Gastrocnemius medialis (tissue), 4 donors: ENCODE data around the gene NOP14. TPM values are rescaled to one million over a fixed set of nuclear protein-coding genes. Genes with fewer than 3 reads are reported as not detected.
A peak's percentile ranks its signal among the peaks of the same experiment; 100 is the strongest.

ENCODE experiments used
- ATAC-seq, 2 donors: fragments of 150-250 bp; one replicate each; pipeline ENCODE4 v1.9.1; 2016
- DNase-seq, 2 donors: peaks; one replicate each; pipeline ENCODE4 v3.0.0-alpha.2; 2019
- H3K27ac ChIP-seq, 4 donors: fragments of 200-600 bp; sonication (generic); 1 replicate in 1 of 4; 2 replicates in 3 of 4; pipeline ENCODE4 v1.5.1; 2016 to 2018; ENCODE audit warnings: mild to moderate bottlenecking in 2 of 4, moderate library complexity in 1 of 4
- H3K27me3 ChIP-seq, 3 donors: fragments of 200-600 bp; sonication (generic) in 2 of 3; 1 replicate in 1 of 3; 2 replicates in 2 of 3; pipeline versions ENCODE4 v1.5.1 to v1.6.0; 2016 to 2019; ENCODE audit warnings: mild to moderate bottlenecking in 1 of 3, moderate library complexity in 1 of 3
- H3K36me3 ChIP-seq, 2 donors: fragments of 200-600 bp; sonication (generic) in 1 of 2; one replicate each; pipeline ENCODE4 v1.5.1; 2017 to 2018
- H3K4me1 ChIP-seq, 2 donors: fragments of 200-600 bp; sonication (generic) in 1 of 2; one replicate each; pipeline ENCODE4 v1.5.1; 2016 to 2017; ENCODE audit warnings: mild to moderate bottlenecking in 2 of 2
- H3K4me3 ChIP-seq, 4 donors: fragments of 200-600 bp; sonication (generic) in 3 of 4; 1 replicate in 1 of 4; 2 replicates in 3 of 4; pipeline ENCODE4 v1.5.1; 2016 to 2019; ENCODE audit warnings: mild to moderate bottlenecking in 2 of 4
- H3K9me3 ChIP-seq, 3 donors: fragments of 200-600 bp; sonication (generic) in 2 of 3; 1 replicate in 1 of 3; 2 replicates in 2 of 3; pipeline ENCODE4 v1.5.1; 2016 to 2019
- POLR2A ChIP-seq, 2 donors: fragments of 450-650 bp; IDR thresholded peaks; one replicate each; pipeline ENCODE4 v1.6.1; 2017; ENCODE audit warnings: antibody characterized with exemption in 2 of 2, mild to moderate bottlenecking in 2 of 2, moderate library complexity in 2 of 2
- in situ Hi-C, 4 donors: fragments of 200-750 bp; cut with MboI; loops; one replicate each; pipeline versions ENCODE4 v1.15.0 to v1.8.0; 2017; ENCODE audit warnings: low sequenced_read_pairs in 4 of 4
- intact Hi-C: fragments of 100-400 bp; cut with DNase I; formaldehyde crosslinking; loops from one replicate; pipeline ENCODE4 v1.15.1; 2023; ENCODE audit warnings: low total_unique reads
- total RNA-seq, 4 donors: library from RNA; depleted of rRNA; stranded (reverse); fragments of >200 nt; gene quantifications; one replicate each; pipeline versions ENCODE4 v1.1.0 to v1.2.3, GENCODE V29; 2016
- TF ChIP-seq, protein P1 (sequence below), 5 experiments: fragments of 450-650 bp in 3 of 5; fragments of 200-600 bp in 2 of 5; sonication (generic) in 2 of 5; IDR thresholded peaks in 4 of 5; conservative IDR thresholded peaks in 1 of 5; 1 replicate in 4 of 5; 2 replicates in 1 of 5; pipeline ENCODE4 v1.5.1; 2016 to 2019; ENCODE audit warnings: antibody characterized with exemption in 5 of 5, mild to moderate bottlenecking in 3 of 5, moderate library complexity in 3 of 5

Gene NOP14
- total RNA-seq, 4 donors from 2014 or later: 16.6 to 46.2 (median 36.2) TPM

DNA sequence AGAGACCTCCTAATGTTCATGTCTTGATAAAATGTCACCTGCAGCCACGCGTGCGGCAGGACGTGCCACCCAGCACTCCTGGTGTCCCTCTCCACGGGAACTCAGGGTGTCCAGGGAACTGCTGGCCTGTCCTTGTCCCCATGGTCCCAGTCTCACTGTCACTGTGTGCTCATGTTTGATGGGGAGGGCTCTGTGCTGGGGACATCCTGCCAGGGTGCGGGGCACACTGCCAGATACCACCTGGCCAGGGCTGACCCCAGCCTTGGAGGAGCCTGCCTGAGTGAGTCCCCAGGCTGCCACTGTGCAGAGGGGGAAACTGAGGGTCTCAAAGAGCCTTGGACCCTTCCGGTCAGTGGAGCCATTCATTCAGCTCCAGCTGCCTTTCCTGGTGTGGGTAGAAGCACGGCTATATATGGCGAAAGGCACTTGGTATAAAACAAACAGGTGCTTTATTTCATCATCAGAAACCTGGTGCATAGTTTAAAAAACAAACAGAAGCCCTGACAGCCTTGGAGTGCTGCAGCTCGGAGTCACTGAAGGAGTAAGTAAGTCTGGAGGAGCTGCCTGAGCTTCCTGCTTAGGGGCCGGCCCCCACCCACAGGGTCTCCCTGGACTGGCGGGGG, 33.0 kb downstream of the NOP14 start:
- no peaks in the 10 kb centered on the region for H3K27me3 ChIP-seq
- H3K9me3 ChIP-seq: no peaks in the 10 kb centered on the region
- H3K4me1 ChIP-seq: peaks cover 6 to 9% of the 10 kb centered on the region in 2 donors
- DNase-seq (peak in 1 of 2 donors; percentile 12), ATAC-seq (no peak)
- H3K36me3 ChIP-seq: peaks cover 0 to 48% of the 10 kb centered on the region in 2 donors
- in situ Hi-C loops (loop anchor here in 1 of 4 donors (25.0 kb wide), 1 partner anchor 168 kb away; the partner anchor contains the start of gene TNIP2), intact Hi-C loops (no loop called here)
- H3K27ac ChIP-seq: peak overlapping the region; percentile 86 to 98 (median 94)
- TF ChIP-seq, protein P1, sequence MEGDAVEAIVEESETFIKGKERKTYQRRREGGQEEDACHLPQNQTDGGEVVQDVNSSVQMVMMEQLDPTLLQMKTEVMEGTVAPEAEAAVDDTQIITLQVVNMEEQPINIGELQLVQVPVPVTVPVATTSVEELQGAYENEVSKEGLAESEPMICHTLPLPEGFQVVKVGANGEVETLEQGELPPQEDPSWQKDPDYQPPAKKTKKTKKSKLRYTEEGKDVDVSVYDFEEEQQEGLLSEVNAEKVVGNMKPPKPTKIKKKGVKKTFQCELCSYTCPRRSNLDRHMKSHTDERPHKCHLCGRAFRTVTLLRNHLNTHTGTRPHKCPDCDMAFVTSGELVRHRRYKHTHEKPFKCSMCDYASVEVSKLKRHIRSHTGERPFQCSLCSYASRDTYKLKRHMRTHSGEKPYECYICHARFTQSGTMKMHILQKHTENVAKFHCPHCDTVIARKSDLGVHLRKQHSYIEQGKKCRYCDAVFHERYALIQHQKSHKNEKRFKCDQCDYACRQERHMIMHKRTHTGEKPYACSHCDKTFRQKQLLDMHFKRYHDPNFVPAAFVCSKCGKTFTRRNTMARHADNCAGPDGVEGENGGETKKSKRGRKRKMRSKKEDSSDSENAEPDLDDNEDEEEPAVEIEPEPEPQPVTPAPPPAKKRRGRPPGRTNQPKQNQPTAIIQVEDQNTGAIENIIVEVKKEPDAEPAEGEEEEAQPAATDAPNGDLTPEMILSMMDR (IDR thresholded peaks at IDR 0.05 in 4 of 5, conservative IDR thresholded peaks at IDR 0.05 in 1 of 5): no peak
- no peak for TF ChIP-seq POLR2A (IDR thresholded peaks at IDR 0.05)
- H3K4me3 ChIP-seq: no peak overlapping the region

DNA sequence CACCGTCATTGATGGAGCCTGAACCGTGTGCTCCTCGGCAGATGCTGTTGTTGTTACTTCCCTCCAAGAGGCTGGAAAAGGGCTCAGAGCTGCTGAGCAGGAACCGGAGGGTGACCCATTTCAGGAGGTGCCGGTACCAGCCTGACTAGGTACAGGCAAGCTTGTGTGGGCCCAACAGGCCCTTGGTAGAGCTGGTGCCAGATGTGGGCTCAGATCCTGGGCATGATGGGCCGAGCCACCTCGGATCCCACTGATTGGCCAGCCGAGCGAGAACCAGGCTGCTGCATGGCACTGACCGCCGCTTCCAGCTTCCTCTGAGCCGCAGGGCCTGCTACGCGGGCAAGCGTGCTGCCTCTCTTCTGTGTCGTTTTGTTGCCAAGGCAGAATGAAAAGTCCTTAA, 33.7 kb downstream of the NOP14 start:
- H3K27ac ChIP-seq: peak overlapping the region in 1 of 4 donors; percentile 98
- H3K4me1 ChIP-seq: peaks cover 5 to 7% of the 10 kb centered on the region in 2 donors
- no peaks in the 10 kb centered on the region for H3K27me3 ChIP-seq
- ATAC-seq (no peak), DNase-seq (peak in 1 of 2 donors; percentile 10)
- intact Hi-C loops: no loop called here
- H3K36me3 ChIP-seq: peaks cover 0 to 55% of the 10 kb centered on the region in 2 donors
- no peak overlapping the region for H3K4me3 ChIP-seq
- H3K9me3 ChIP-seq: no peaks in the 10 kb centered on the region
- no peak for TF ChIP-seq POLR2A (IDR thresholded peaks at IDR 0.05)
- TF ChIP-seq, protein P1 (IDR thresholded peaks at IDR 0.05 in 4 of 5, conservative IDR thresholded peaks at IDR 0.05 in 1 of 5): no peak
- in situ Hi-C loops: loop anchor here in 1 of 4 donors (25.0 kb wide), 1 partner anchor 167 kb away; the partner anchor contains the start of gene TNIP2

DNA sequence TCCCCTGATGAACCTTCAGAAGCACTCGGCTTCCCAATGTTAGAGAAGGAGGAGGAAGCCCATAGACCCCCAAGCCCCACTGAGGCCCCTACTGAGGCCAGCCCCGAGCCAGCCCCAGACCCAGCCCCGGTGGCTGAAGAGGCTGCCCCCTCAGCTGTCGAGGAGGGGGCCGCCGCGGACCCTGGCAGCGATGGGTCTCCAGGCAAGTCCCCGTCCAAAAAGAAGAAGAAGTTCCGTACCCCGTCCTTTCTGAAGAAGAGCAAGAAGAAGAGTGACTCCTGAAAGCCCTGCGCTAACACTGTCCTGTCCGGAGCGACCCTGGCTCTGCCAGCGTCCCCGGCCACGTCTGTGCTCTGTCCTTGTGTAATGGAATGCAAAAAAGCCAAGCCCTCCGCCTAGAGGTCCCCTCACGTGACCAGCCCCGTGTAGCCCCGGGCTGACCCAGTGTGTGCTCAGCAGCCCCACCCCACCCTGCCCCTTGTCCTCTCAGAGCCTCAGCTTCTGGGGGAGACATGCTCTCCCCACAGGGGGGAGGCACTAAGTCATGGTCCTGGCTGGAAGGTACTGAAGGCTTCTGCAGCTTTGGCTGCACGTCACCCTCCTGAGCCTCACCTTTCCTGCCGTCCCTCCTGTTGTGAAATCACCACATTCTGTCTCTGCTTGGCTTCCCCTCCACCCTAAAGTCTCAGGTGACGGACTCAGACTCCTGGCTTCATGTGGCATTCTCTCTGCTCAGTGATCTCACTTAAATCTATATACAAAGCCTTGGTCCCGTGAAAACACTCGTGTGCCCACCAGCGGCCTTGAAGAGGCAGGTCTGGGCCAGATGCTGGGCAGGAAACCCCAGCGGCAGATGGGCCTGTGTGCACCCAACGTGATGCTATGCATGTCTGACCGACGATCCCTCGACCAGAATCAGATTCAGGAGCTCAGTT, 34.7 kb downstream of the NOP14 start:
- TF ChIP-seq POLR2A (IDR thresholded peaks at IDR 0.05): no peak
- TF ChIP-seq, protein P1 (IDR thresholded peaks at IDR 0.05 in 4 of 5, conservative IDR thresholded peaks at IDR 0.05 in 1 of 5): no peak
- H3K27ac ChIP-seq: no peak overlapping the region
- intact Hi-C loops: no loop called here
- H3K4me3 ChIP-seq: no peak overlapping the region
- ATAC-seq: no peak
- peaks cover 5 to 7% of the 10 kb centered on the region in 2 donors for H3K4me1 ChIP-seq
- peaks cover 0 to 64% of the 10 kb centered on the region in 2 donors for H3K36me3 ChIP-seq
- in situ Hi-C loops: loop anchor here in 1 of 4 donors (25.0 kb wide), 1 partner anchor 166 kb away; the partner anchor contains the start of gene TNIP2
- peak in 1 of 2 donors; percentile 8 for DNase-seq
- H3K9me3 ChIP-seq: no peaks in the 10 kb centered on the region
- H3K27me3 ChIP-seq: no peaks in the 10 kb centered on the region

DNA sequence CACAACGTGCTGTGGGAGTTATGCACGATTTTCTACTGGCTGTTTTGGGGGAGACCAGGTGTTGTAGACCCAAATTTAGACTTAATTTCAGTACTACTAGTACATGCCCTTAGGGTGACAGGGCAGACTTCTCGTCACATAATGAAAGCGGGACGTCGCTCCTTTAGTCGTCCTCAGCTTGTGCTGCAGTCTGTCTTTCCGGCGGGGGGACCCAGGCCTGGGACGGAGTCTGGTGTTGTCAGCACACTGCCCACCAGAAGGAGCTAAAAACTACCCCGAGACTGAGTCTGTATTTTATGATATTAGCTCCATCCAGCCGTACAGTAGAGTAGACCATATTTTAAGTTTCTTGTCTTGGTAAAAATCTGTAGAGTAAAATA, 35.5 kb downstream of the NOP14 start:
- intact Hi-C loops: no loop called here
- H3K4me3 ChIP-seq: no peak overlapping the region
- H3K27ac ChIP-seq: no peak overlapping the region
- in situ Hi-C loops: loop anchor here in 1 of 4 donors (25.0 kb wide), 1 partner anchor 165 kb away; the partner anchor contains the start of gene TNIP2
- H3K27me3 ChIP-seq: no peaks in the 10 kb centered on the region
- ATAC-seq (no peak), DNase-seq (peak in 1 of 2 donors; percentile 8)
- H3K9me3 ChIP-seq: no peaks in the 10 kb centered on the region
- H3K36me3 ChIP-seq: peaks cover 0 to 69% of the 10 kb centered on the region in 2 donors
- no peak for TF ChIP-seq POLR2A (IDR thresholded peaks at IDR 0.05)
- TF ChIP-seq, protein P1 (IDR thresholded peaks at IDR 0.05 in 4 of 5, conservative IDR thresholded peaks at IDR 0.05 in 1 of 5): no peak
- H3K4me1 ChIP-seq: peaks cover 2 to 7% of the 10 kb centered on the region in 2 donors
